ENCODE measurements around the gene CHTF8.
"Not testable (repeated sequence)": the region's sequence is repeated elsewhere in the genome, so short reads cannot be mapped to it uniquely, and the experiment has no call there.

CHTF8 gene

DNA sequence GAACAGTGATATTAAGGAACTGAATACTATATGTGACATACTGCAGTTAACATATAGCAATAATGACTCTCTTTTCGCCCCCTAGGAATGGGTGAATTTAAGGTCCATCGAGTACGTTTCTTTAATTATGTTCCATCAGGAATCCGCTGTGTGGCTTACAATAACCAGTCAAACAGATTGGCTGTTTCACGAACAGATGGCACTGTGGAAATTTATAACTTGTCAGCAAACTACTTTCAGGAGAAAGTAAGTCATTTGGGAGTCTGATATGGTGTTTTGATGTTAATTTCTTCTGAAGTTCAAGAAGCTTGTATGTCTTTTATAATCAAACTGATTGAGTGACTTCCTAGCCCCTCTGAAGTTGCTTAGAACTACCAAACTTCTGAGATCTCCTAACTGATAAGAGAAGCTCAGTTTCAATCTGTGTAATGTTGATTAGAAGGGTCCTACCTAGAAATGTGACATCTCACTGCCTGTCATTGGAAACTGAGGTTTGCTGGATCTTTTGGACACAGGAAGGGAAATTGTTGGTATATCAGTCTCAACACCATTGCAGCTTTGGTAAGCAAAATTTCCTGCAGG, 1.1 kb upstream of the CHTF8 start:
- DNase-seq = no peak

GRCh38 chr16:69131839-69132423, 457 bp downstream of the CHTF8 start:
- DNase-seq = peak; percentile 35

- peak; percentile 27 for DNase-seq
Measured at GRCh38 chr16:69131167-69131838, 1.1 kb downstream of the CHTF8 start.

- DNase-seq = no peak
Measured at GRCh38 chr16:69130461-69130860, 1.9 kb downstream of the CHTF8 start.

DNA sequence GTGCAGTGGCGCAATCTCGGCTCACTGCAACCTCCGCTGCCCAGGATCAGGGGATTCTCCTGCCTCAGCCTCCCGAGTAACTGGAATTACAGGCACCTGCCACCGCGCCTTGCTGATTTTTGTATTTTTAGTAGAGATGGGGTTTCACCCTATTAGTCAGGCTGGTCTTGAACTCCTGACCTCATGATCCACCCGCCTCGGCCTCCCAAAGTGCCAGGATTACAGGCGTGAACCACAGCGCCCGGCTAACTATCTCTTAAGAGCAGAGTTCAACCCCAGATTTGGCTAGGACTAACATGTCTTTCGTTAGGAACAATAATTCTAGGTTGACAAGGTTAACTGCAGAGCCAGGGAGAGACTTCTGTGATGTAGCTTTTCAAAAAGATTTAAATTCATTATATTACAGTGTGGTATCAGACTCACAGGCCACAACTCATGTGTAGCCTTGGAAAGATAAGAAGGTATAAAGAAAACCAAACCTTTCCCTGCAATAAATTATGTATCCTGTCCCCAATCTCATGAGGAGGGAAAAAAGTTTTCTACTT, 4.3 kb downstream of the CHTF8 start:
- DNase-seq = no peak

DNA sequence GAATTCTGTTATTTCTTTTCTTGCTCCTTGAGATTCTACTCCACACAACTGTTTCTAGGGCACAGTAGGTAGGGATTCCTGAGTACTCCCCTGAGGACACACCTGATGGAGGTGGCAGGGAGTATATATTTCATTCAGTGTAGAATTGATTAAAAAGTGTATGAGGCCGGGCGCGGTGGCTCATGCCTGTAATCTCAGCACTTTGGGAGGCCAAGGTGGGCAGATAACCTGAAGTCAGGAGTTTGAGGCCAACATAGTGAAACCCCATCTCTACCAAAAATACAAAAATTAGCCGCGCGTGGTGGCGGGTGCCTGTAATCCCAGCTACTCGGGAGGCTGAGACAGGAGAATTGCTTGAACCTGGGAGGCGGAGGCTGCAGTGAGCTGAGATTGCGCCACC, 5.6 kb downstream of the CHTF8 start:
- DNase-seq = not testable (repeated sequence)

DNA sequence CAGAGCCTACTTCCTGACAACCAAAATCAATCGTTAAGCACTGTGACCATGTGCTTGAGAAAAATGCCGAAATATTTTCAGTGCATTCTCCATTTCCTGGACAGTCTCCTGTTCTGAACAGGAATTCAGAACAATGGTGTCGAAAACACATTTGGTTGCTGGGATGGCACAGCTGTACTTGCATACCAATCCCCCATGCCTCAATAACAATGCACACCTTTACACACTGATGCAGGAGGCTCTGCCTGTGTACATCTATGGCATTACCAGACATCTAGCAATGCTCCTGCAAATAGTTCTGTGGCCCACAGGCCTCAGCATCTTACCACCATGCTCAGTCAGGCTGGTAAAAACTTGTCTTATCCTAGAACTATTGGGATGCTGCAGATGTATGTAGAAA, 6.2 kb downstream of the CHTF8 start:
- no peak for DNase-seq

GRCh38 chr16:69124961-69125360, 7.4 kb downstream of the CHTF8 start:
- DNase-seq = not testable (repeated sequence)

- not testable (repeated sequence) for DNase-seq
Measured at GRCh38 chr16:69124406-69124805, 8.0 kb downstream of the CHTF8 start.

DNA sequence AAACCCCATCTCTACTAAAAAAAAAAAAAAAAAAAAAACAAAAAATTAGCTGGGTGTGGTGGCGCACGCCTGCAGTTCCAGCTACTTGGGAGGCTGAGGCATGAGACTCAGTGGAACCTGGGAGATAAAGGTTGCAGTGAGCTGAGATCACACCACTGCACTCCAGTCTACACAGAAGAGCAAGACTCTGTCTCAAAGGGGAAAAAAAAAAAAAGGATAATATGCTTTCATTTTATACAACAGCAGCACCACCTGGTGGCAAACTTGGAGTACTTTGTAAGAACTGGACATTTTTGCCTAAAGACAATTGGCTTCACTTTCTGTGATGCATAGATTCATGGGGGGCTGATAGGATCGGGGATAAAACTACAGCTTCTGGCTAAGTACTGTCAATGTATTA, 8.5 kb downstream of the CHTF8 start:
- peak; percentile 31 for DNase-seq

DNA sequence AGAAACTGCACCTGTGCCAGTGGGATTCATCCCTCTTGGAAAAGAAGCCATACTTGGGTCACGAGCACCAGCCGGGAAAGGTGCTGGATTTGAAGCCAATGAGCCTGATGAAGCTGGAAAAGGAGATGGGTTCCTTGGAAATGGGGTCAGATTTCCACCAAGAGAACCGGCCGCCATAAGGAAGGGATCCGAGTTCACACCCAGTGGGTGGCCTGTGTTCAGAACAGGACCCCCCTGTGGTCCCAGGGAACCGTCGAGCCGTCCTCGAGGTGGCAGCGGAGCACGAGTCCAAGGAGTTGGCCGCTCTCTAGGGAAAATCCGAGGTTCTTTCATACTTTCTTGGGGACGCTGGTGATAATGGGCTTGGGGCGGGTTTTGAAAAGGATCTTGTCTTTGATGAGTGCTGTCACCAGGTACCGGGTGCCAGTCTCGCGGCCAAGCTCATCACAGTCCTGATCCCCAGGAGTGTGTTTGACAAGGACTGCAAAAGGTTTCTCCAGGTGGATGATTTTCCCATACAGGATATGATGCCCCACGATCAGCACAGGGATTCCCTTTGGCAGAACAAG, 12.2 kb downstream of the CHTF8 start:
- no peak for DNase-seq

GRCh38 chr16:69119536-69119935, 12.9 kb downstream of the CHTF8 start:
- no peak for DNase-seq

- DNase-seq = no peak
Measured at GRCh38 chr16:69118994-69119393, 13.4 kb downstream of the CHTF8 start.

DNA sequence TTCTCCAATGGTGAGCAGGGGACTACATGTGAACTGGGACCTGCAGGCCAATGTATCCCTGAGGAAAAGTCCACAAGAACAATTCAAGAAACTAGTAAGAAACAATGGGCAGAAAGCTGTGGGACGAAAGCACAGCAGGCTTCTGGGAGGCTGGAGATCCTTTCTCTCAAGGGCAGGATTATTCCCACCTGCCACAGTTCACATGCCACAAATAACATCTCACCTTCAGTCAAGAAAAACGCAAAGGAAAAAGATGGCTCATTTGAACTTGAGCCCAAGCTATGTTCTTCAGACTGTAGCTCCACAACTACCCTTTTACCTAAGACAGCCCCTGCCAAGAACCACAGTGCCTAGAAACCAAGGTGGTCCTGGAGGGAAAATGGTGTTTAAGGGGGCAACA, 13.9 kb downstream of the CHTF8 start:
- no peak for DNase-seq

- no peak for DNase-seq
Measured at GRCh38 chr16:69116906-69117305, 15.5 kb downstream of the CHTF8 start.

DNA sequence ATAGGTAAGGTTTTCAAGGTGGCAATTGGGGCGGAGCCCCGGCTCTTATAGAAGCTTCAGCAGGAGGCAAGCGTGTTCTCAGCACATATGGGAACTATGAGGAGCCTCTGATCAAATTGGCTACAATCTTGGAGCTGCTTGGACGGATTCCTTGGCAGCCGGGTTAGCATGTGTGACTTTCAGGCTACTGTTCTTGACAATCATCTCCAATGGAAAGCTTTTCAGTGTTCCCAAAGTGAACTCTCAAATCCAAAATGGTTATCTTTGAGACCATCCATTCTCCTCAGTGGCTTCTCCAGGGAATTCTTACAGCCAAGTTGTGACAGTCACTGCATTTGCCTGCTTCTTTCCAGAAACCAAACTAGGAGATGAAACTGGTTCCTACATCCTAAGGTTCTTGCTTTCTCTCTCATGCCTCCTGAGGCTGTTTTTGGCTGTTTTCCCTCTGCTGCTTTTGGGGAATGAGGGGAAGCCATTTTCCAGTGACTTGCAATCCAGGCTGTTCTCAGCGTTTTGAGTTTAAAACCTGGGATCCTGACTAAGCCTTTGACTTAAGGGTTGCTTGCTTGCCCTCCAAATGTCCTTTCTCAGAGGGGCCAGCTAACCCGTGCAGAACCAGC, 16.0 kb downstream of the CHTF8 start:
- no peak for DNase-seq

DNA sequence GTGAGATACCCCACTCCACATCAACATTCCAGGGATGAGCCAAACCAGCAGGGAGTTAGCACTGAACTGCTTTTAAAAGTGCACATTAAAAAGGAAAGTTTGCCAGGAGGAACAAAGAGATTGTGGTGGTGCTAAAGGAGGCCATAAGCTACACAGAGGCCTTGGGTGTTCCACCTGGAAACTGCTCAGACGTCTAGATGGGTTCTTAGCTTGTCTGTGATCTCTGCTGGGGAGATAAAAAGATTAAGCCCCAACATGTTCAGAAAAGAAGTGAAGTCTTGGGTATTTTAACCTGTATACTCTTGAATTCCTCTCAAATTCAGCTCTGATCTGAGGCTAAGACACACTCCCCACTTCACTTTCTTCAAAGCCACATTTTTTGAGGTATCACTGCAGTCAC, 16.6 kb downstream of the CHTF8 start:
- no peak for DNase-seq

DNA sequence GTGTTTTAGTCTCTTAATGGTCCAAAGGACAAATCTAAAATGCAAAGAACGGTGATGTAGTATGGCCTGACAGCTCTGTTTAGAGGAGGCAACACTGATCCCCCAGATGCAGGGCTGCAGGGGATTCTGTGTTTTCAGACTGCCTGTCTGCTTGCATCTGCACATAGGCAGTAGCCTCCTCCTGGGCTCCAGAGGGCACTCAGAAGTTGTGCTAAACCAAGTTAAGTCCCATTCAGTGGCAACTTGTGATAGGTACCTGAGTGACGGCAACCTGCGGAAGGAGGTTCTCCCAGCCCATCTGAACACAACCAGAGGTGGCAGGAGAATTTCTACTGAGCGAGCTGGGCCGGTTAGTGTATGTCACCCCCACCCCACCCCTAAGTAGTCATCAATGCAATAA, 17.0 kb downstream of the CHTF8 start:
- no peak for DNase-seq

DNA sequence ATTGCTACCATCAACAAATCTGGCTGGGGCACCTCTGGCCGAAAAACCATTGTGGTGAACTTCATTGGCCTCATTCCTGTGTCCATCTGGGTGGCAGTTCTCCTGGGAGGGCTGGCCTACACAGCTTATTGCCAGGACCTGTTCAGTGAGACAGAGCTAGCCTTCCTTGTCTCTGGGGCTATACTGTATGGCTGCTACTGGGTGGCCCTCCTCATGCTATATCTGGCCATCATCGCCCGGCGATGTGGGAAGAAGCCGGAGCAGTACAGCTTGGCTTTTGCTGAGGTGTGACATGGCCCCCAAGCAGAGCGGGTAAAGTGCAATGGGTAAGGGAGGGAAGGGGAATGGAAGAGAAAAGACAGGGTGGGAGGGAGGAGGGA, 17.4 kb downstream of the CHTF8 start:
- DNase-seq = no peak

DNA sequence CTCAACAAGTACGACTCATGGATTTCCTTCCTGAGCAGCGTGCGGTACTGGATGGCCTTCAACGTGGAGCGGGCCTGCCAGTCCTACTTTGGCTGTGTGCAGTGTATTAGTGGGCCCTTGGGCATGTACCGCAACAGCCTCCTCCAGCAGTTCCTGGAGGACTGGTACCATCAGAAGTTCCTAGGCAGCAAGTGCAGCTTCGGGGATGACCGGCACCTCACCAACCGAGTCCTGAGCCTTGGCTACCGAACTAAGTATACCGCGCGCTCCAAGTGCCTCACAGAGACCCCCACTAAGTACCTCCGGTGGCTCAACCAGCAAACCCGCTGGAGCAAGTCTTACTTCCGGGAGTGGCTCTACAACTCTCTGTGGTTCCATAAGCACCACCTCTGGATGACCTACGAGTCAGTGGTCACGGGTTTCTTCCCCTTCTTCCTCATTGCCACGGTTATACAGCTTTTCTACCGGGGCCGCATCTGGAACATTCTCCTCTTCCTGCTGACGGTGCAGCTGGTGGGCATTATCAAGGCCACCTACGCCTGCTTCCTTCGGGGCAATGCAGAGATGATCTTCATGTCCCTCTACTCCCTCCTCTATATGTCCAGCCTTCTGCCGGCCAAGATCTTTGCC, 17.9 kb downstream of the CHTF8 start:
- no peak for DNase-seq

GRCh38 chr16:69113216-69113615, 19.2 kb downstream of the CHTF8 start:
- no peak for DNase-seq

DNA sequence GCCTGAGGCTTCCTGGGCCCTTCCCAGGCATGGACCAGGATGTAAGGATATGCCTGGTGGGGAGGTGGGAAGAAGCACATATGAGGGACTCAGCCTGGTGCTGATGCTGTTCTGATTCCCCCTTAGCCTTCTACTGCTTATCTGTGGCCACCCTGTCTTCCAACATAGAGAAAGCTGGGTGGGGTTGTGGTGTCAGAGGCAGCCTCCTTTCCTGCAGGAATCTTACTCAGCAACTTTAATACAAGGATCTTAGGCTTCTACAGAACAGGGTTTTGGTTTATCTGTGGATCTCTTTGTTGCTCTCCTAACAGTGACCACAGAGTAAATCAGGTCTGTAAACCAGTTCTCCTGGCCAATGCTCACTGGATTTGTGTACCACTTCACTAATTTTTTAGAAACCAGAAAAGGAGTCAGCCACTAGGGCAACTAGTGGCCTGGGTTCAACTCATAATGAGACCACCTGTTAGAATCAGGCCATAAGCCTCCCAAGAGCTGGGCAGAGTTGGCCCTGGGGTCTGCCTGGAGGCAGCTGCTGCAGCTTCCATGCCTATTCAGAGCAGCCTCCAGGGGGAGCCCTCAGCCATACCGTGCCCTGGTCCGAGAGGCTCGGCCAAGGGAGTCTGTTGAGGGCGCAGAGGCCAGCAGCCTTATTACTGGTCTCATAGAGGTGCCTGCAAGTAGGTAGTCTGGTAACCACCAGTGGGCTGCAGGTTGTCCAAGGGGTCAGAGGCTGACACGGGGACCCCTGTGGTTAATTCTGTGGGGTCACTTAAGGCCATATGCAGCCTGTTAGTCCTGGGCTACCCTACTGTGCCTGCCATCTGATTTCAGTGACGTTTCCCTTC, 19.9 kb downstream of the CHTF8 start:
- DNase-seq = no peak

Data from DMS 273 treated with DMSO at 0.1 percent for 48 hours (cell line).